MCF 10A (cell line): ENCODE data around the gene TREML4. TPM values are rescaled to one million over a fixed set of nuclear protein-coding genes. Genes with fewer than 3 reads are reported as not detected.

Source experiments
- BruUV-seq: library from RNA; stranded (reverse); fragments of 400-500 nt; replicated peaks from 2 replicates; lab custom pipeline; 2021; lab: Mats Ljungman, UMichigan
- CTCF ChIA-PET: fragments of 300-600 bp; sonication (Branson Sonifier 250); formaldehyde crosslinking; extraction: SDS; loops from one replicate; lab custom pipeline; 2021; ENCODE audit warnings: antibody characterized with exemption, inconsistent platforms; lab: Yijun Ruan, JAX
- POLR2A ChIA-PET: fragments of 300-600, 350-650 bp; sonication (Branson Sonifier 250); formaldehyde crosslinking; extraction: SDS; loops from one replicate; lab custom pipeline; 2020; ENCODE audit warnings: antibody characterized with exemption, inconsistent platforms; lab: Yijun Ruan, JAX
- DNase-seq: peaks from one replicate; pipeline ENCODE4 v3.0.0-alpha.2; 2018; ENCODE audit not compliant: unreplicated experiment
- H3K27ac Mint-ChIP-seq: one replicate; pipeline ENCODE4 v1.8.0; 2022; ENCODE audit warnings: mild to moderate bottlenecking, low read depth, mixed read lengths; ENCODE audit not compliant: unreplicated experiment
- H3K27me3 Mint-ChIP-seq: one replicate; pipeline ENCODE4 v1.8.0; 2022; ENCODE audit warnings: mixed read lengths; ENCODE audit not compliant: insufficient read depth, unreplicated experiment
- H3K36me3 Mint-ChIP-seq: one replicate; pipeline ENCODE4 v1.8.0; 2022; ENCODE audit warnings: mild to moderate bottlenecking, moderate library complexity, mixed read lengths; ENCODE audit not compliant: insufficient read depth, unreplicated experiment
- H3K4me1 Mint-ChIP-seq: one replicate; pipeline ENCODE4 v1.8.0; 2022; ENCODE audit warnings: mixed read lengths; ENCODE audit not compliant: insufficient read depth, unreplicated experiment
- H3K4me3 Mint-ChIP-seq: one replicate; pipeline ENCODE4 v1.8.0; 2022; ENCODE audit warnings: mild to moderate bottlenecking, moderate library complexity, mixed read lengths; ENCODE audit not compliant: unreplicated experiment
- H3K9me3 Mint-ChIP-seq: one replicate; pipeline ENCODE4 v1.8.0; 2022; ENCODE audit warnings: mixed read lengths; ENCODE audit not compliant: unreplicated experiment
- intact Hi-C: fragments of 100-400 bp; cut with micrococcal nuclease; formaldehyde crosslinking; loops from 2 replicates; pipeline ENCODE4 v1.14.1; 2022
- total RNA-seq: library from RNA; stranded (reverse); gene quantifications from 2 replicates; pipeline ENCODE4 v1.2.3, GENCODE V29; 2022
- TF ChIP-seq, protein P1 (sequence below): fragments of 200-600 bp; IDR thresholded peaks from one replicate; pipeline ENCODE4 v1.8.0; 2022; ENCODE audit warnings: antibody characterized with exemption, mild to moderate bottlenecking; ENCODE audit not compliant: unreplicated experiment

The TREML4 gene
- total RNA-seq, 1 experiment from 2014 or later, result not detected

DNA sequence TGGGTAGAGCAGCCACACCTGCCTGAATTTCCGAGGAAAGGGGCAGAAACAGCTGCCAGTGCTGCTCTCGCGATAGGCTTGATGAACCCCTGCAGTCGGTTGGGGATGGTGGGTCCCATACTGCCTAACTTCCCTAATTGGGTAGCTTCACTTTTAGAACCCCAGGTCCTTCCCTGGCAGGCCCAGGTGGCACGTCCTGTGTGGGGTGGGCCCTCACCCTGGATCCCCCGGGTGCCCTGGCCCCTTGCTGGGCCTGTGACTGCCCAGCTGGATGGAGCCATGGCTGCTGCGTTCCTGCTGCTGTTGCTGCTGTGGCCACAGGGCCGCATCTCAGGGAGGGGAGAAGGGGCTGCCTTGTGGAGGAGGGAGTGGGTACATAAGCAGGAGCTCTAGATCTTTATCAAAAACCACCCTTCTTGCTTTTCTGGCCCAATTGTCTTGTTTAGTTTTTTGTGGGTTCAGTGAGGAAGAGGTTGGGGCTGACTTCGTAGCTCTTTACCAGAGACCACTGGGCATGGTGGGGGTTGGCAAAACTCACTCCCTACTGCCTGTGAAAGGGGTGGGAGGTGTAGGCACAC is 19.2 kb downstream of the TREML4 start:
- POLR2A ChIA-PET, result no interaction called here
- H3K36me3 Mint-ChIP-seq, result peaks cover 4% of the 10 kb centered on the region
- no peak overlapping the region for H3K4me3 Mint-ChIP-seq
- CTCF ChIA-PET, result no interaction called here
- peaks cover 47% of the 10 kb centered on the region for H3K27me3 Mint-ChIP-seq
- H3K9me3 Mint-ChIP-seq, result no peaks in the 10 kb centered on the region
- BruUV-seq, result no TSS peak
- no peaks in the 10 kb centered on the region for H3K4me1 Mint-ChIP-seq
- TF ChIP-seq, protein P1, sequence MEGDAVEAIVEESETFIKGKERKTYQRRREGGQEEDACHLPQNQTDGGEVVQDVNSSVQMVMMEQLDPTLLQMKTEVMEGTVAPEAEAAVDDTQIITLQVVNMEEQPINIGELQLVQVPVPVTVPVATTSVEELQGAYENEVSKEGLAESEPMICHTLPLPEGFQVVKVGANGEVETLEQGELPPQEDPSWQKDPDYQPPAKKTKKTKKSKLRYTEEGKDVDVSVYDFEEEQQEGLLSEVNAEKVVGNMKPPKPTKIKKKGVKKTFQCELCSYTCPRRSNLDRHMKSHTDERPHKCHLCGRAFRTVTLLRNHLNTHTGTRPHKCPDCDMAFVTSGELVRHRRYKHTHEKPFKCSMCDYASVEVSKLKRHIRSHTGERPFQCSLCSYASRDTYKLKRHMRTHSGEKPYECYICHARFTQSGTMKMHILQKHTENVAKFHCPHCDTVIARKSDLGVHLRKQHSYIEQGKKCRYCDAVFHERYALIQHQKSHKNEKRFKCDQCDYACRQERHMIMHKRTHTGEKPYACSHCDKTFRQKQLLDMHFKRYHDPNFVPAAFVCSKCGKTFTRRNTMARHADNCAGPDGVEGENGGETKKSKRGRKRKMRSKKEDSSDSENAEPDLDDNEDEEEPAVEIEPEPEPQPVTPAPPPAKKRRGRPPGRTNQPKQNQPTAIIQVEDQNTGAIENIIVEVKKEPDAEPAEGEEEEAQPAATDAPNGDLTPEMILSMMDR, result no peak
- no peak for DNase-seq
- intact Hi-C loops, result no loop called here
- H3K27ac Mint-ChIP-seq, result no peak overlapping the region

DNA sequence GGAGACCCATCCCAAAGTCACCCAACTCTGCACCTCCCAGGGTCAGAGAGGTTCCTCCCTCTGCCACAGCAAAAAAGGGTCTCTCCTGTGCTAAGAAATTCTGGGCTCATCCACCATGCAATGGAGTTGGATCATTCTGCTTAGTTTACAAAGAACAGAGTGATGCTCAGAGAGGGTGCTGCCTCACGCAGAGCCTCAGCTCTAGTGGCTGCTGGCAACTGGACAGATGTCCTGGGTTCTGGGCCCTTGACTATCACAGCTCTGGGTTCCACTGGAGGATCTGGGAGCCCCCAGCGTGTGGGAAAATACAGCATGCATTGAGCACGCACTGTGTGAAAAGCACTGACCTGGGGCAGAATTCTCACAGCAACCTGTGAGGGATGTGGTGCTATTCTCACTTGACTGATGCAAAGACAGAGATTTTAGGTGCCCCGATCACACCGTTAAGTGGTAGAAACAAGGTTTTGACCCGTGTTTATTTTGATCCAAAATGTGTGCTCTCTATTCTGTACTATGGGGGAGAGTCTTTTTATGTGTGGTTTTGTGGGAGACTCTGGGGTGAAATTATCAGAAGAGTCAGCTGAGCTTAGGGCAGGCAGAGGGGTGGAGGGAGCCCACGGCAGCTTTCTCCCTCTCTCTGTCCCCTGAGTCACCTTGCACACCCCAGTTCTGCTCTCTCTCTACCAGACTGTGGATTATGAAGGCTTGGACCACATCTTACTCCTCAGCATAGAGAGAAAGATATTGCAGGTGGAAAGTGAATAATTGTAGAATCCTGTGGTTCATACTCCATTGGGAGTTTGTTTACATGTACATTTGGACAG is 19.9 kb downstream of the TREML4 start:
- Mint-ChIP-seq H3K4me3 (no peak overlapping the region), H3K27ac (no peak overlapping the region), H3K9me3 (no peaks in the 10 kb centered on the region), H3K36me3 (peaks cover 4% of the 10 kb centered on the region), H3K27me3 (peaks cover 47% of the 10 kb centered on the region), H3K4me1 (no peaks in the 10 kb centered on the region)
- CTCF ChIA-PET, result no interaction called here
- TF ChIP-seq, protein P1, result no peak
- intact Hi-C loops, result no loop called here
- no peak for DNase-seq
- POLR2A ChIA-PET, result no interaction called here
- BruUV-seq, result no TSS peak

DNA sequence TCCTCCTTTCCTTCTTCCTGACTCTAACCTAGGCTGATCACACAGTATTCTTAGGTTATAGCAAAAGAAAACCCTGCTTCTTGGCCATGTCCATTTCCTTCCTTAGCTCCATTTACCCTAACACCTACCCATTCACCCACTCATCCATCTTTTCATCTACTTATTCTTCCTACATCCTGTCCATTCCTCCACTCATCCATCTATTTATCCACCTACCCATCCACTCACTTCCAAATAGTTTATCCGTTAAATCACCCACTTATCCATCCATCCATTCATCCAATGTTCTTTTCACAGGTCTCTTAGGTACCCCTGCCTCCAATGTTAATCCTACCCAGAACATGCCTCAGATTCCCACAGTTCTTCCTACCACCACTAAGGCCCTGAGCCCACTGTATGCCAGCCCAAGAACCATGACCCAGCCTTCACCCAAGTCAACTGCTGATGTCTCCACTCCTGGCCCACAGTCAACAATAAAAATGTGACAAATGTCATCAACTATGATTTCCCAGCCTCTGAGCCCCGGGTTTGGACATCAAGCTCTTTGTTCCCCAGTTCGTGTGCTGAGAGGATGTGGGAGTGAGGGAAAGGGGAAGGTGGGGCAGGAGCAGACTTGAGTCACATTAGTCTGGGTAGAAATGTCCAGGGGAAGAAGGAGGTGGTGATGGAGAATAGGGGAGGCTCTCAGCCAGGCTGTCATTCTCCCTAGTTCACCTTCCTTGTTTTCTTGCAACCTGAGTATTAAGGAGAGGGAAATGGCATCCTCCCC is 24.4 kb downstream of the TREML4 start:
- no peak for DNase-seq
- ChIA-PET POLR2A (interaction anchor here (0.9 kb wide), 1 partner anchor 38 kb away, joined by 3 read pairs; no protein-coding TSS in a partner anchor), CTCF (no interaction called here)
- no peak overlapping the region for H3K27ac Mint-ChIP-seq
- TF ChIP-seq, protein P1, result no peak
- peaks cover 15% of the 10 kb centered on the region for H3K4me1 Mint-ChIP-seq
- intact Hi-C loops, result no loop called here
- H3K36me3 Mint-ChIP-seq, result peaks cover 4% of the 10 kb centered on the region
- H3K4me3 Mint-ChIP-seq, result no peak overlapping the region
- no TSS peak for BruUV-seq
- no peaks in the 10 kb centered on the region for H3K9me3 Mint-ChIP-seq
- H3K27me3 Mint-ChIP-seq, result peaks cover 18% of the 10 kb centered on the region

DNA sequence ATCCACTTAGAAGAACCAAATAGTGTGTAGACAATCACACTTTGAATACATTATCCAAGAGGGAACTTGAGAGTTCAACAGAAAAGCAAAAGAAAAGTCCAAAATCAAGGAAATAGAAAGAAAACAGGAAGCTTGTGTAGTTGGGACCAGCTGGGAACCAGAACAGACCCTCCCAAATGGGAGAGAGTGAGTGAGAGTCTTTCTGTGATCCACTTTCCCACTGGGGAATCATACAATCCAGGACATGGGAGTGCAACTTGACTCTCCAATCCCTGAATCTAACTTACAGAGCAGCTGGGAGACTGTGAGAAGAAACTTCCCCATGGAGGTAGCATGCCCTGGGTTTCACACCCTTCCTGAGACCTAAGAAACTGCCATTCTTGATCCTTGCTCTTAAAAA is 27.0 kb downstream of the TREML4 start:
- peaks cover 19% of the 10 kb centered on the region for H3K4me1 Mint-ChIP-seq
- TF ChIP-seq, protein P1, result no peak
- peaks cover 30% of the 10 kb centered on the region for H3K27me3 Mint-ChIP-seq
- peaks cover 9% of the 10 kb centered on the region for H3K9me3 Mint-ChIP-seq
- BruUV-seq, result no TSS peak
- ChIA-PET CTCF (no interaction called here), POLR2A (interaction anchor here (0.6 kb wide), 1 partner anchor 1289 kb away, joined by 3 read pairs; no protein-coding TSS in a partner anchor)
- no peak overlapping the region for H3K4me3 Mint-ChIP-seq
- intact Hi-C loops, result no loop called here
- DNase-seq, result no peak
- no peak overlapping the region for H3K27ac Mint-ChIP-seq
- peaks cover 4% of the 10 kb centered on the region for H3K36me3 Mint-ChIP-seq
